ENCODE data around the gene UNK. TPM values are rescaled to one million over a fixed set of nuclear protein-coding genes. Genes with fewer than 3 reads are reported as not detected.

Gene UNK
- total RNA-seq, 1 experiment from 2014 or later: 32.1 TPM

GRCh38 chr17:75739174-75739573 is 45.4 kb upstream of the UNK start:
- in situ Hi-C loops (cut with HindIII; ENCODE audit: low pct_unique_long_range_greater_than_20kb, low sequenced_read_pairs): no loop called here
- CTCF ChIA-PET: interaction anchor here (2.8 kb wide), 1 partner anchor 9 kb away, joined by 8 read pairs; no protein-coding TSS in a partner anchor
- BruUV-seq (replicated peaks): no TSS peak

GRCh38 chr17:75739801-75740200 is 44.8 kb upstream of the UNK start:
- no TSS peak for BruUV-seq (replicated peaks)
- ChIA-PET POLR2A (no interaction called here), CTCF (interaction anchor here (2.8 kb wide), 1 partner anchor 8 kb away, joined by 8 read pairs; no protein-coding TSS in a partner anchor)
- H3K4me3 ChIP-seq (ENCODE audit: low read depth in 2 of 2, low read length in 2 of 2): no peak overlapping the region
- H3K27me3 ChIP-seq (ENCODE audit: control insufficient read depth, insufficient read depth, low read length): no peaks in the 10 kb centered on the region
- intact Hi-C loops (cut with micrococcal nuclease; ENCODE audit: unreplicated experiment): no loop called here
- no peak overlapping the region for H3K27ac ChIP-seq (ENCODE audit: low read length)
- ATAC-seq (0 out of 2 replicates have a peak, but pooled peaks have one; percentile 2), DNase-seq (ENCODE audit: low read depth, low spot score) (no peak)
- in situ Hi-C loops (cut with HindIII; ENCODE audit: low pct_unique_long_range_greater_than_20kb, low sequenced_read_pairs): no loop called here
- TF ChIP-seq SIN3A (IDR thresholded peaks at IDR 0.05; ENCODE audit: borderline replicate concordance, insufficient read depth, low read depth, low read length) (no peak), REST (IDR thresholded peaks at IDR 0.05; ENCODE audit: insufficient read depth in 1 of 2, low read depth in 2 of 2, low read length in 1 of 2) (no peak), POLR2AphosphoS5 (IDR thresholded peaks at IDR 0.05; ENCODE audit: low read depth, low read length) (no peak), CTCF (IDR thresholded peaks at IDR 0.05) (no peak), TCF7L2 (IDR thresholded peaks at IDR 0.05; ENCODE audit: low read depth, low read length) (no peak)
- H3K9me3 ChIP-seq (ENCODE audit: control insufficient read depth, insufficient read depth, low read depth, low read length): no peaks in the 10 kb centered on the region
- H3K36me3 ChIP-seq (ENCODE audit: control insufficient read depth, insufficient read depth, low read length): no peaks in the 10 kb centered on the region
- no peaks in the 10 kb centered on the region for H3K4me1 ChIP-seq (ENCODE audit: control insufficient read depth, insufficient read depth, low read length)

More at GRCh38 chr17:75739174-75739573, 45.4 kb upstream of the UNK start:
- no peak for TF ChIP-seq SIN3A (IDR thresholded peaks at IDR 0.05; ENCODE audit: borderline replicate concordance, insufficient read depth, low read depth, low read length)
- no peak for TF ChIP-seq REST (IDR thresholded peaks at IDR 0.05; ENCODE audit: insufficient read depth in 1 of 2, low read depth in 2 of 2, low read length in 1 of 2)
- TF ChIP-seq POLR2AphosphoS5 (IDR thresholded peaks at IDR 0.05; ENCODE audit: low read depth, low read length): no peak
- TF ChIP-seq TCF7L2 (IDR thresholded peaks at IDR 0.05; ENCODE audit: low read depth, low read length): no peak
- TF ChIP-seq CTCF (IDR thresholded peaks at IDR 0.05): no peak
- ATAC-seq: no peak
- H3K27me3 ChIP-seq (ENCODE audit: control insufficient read depth, insufficient read depth, low read length): no peaks in the 10 kb centered on the region
- H3K36me3 ChIP-seq (ENCODE audit: control insufficient read depth, insufficient read depth, low read length): no peaks in the 10 kb centered on the region
- DNase-seq (ENCODE audit: low read depth, low spot score): no peak
- POLR2A ChIA-PET: no interaction called here
- intact Hi-C loops (cut with micrococcal nuclease; ENCODE audit: unreplicated experiment): no loop called here
- H3K9me3 ChIP-seq (ENCODE audit: control insufficient read depth, insufficient read depth, low read depth, low read length): no peaks in the 10 kb centered on the region
- no peak overlapping the region for H3K4me3 ChIP-seq (ENCODE audit: low read depth in 2 of 2, low read length in 2 of 2)
- H3K27ac ChIP-seq (ENCODE audit: low read length): no peak overlapping the region
- no peaks in the 10 kb centered on the region for H3K4me1 ChIP-seq (ENCODE audit: control insufficient read depth, insufficient read depth, low read length)

Data from Panc1 (cell line).